B cell (primary cell): ENCODE data around the gene CLEC18B.
"Not testable (repeated sequence)": the region's sequence is repeated elsewhere in the genome, so short reads cannot be mapped to it uniquely, and the experiment has no call there.

Source experiments
- CTCF ChIP-seq: fragments of 200-600 bp; IDR thresholded peaks from one replicate; pipeline ENCODE4 v1.8.0; 2022; ENCODE audit warnings: antibody characterized with exemption, mild to moderate bottlenecking
- EZH2 ChIP-seq: IDR thresholded peaks from 2 replicates; pipeline ENCODE4 v1.6.1; 2012; ENCODE audit warnings: borderline replicate concordance, low read depth, mild to moderate bottlenecking, moderate library complexity, low read length; ENCODE audit not compliant: insufficient read depth, poor library complexity, severe bottlenecking

GRCh38 chr16:74367469-74368001 is 53.7 kb downstream of the CLEC18B start:
- not testable (repeated sequence) for TF ChIP-seq CTCF, EZH2
